H1 (cell line): ENCODE measurements around the gene TIGD6.

Experiments used
- CEBPB ChIP-seq: IDR thresholded peaks from 2 replicates; pipeline ENCODE4 v1.6.1; 2012; ENCODE audit warnings: low read depth, low read length
- CHD2 ChIP-seq: IDR thresholded peaks from 2 replicates; pipeline ENCODE4 v1.6.1; 2012; ENCODE audit warnings: low read length, improper control_type of control experiment
- CTCF ChIP-seq, 3 experiments: IDR thresholded peaks; 1 replicate in 2 of 3; 2 replicates in 1 of 3; pipeline versions ENCODE4 v1.5.1 to v1.6.1; 2011; ENCODE audit warnings: low read length in 3 of 3, mild to moderate bottlenecking in 3 of 3, inconsistent platforms in 2 of 3, low read depth in 1 of 3, moderate library complexity in 1 of 3; ENCODE audit not compliant: insufficient read depth in 1 of 3; ENCODE audit errors: control extremely low read depth in 1 of 3
- EP300 ChIP-seq, 2 experiments: IDR thresholded peaks; 1 replicate in 1 of 2; 2 replicates in 1 of 2; pipeline ENCODE4 v1.6.1; 2011 to 2012; ENCODE audit warnings: low read depth in 2 of 2, low read length in 2 of 2, mild to moderate bottlenecking in 2 of 2, borderline replicate concordance in 1 of 2, inconsistent platforms in 1 of 2, moderate library complexity in 1 of 2
- JUND ChIP-seq: IDR thresholded peaks from 2 replicates; pipeline ENCODE4 v1.6.1; 2011; ENCODE audit warnings: mild to moderate bottlenecking, improper control_type of control experiment, low read length
- MAFK ChIP-seq: IDR thresholded peaks from 2 replicates; pipeline ENCODE4 v1.6.1; 2012; ENCODE audit warnings: low read depth, mild to moderate bottlenecking, improper control_type of control experiment, low read length
- MAX ChIP-seq: IDR thresholded peaks from 2 replicates; pipeline ENCODE4 v1.6.1; 2012; ENCODE audit warnings: inconsistent platforms
- POLR2A ChIP-seq, 2 experiments: IDR thresholded peaks; 1 replicate in 1 of 2; 2 replicates in 1 of 2; pipeline ENCODE4 v1.6.1; 2011; ENCODE audit warnings: low read depth in 2 of 2, low read length in 2 of 2, mild to moderate bottlenecking in 2 of 2; ENCODE audit errors: control extremely low read depth in 1 of 2
- POLR2AphosphoS5 ChIP-seq: IDR thresholded peaks from 2 replicates; pipeline ENCODE4 v1.6.1; 2011; ENCODE audit warnings: low read depth, low read length
- SP1 ChIP-seq: IDR thresholded peaks from 2 replicates; pipeline ENCODE4 v1.6.1; 2011; ENCODE audit warnings: low read depth, low read length
- TAF1 ChIP-seq: IDR thresholded peaks from 2 replicates; pipeline ENCODE4 v1.6.1; 2011; ENCODE audit warnings: mild to moderate bottlenecking, low read depth, low read length
- USF2 ChIP-seq: IDR thresholded peaks from 2 replicates; pipeline ENCODE4 v1.6.1; 2011; ENCODE audit warnings: low read length, improper control_type of control experiment

- no peak for TF ChIP-seq EP300 (IDR thresholded peaks at IDR 0.05; ENCODE audit: borderline replicate concordance in 1 of 2, low read depth in 2 of 2, low read length in 2 of 2)
- TF ChIP-seq CTCF (IDR thresholded peaks at IDR 0.05; ENCODE audit: control extremely low read depth in 1 of 3, insufficient read depth in 1 of 3, low read depth in 1 of 3, low read length in 3 of 3): no peak
- no peak for TF ChIP-seq POLR2AphosphoS5
- TF ChIP-seq POLR2A (IDR thresholded peaks at IDR 0.05; ENCODE audit: control extremely low read depth in 1 of 2, low read depth in 2 of 2, low read length in 2 of 2): no peak
- no peak for TF ChIP-seq CEBPB
- TF ChIP-seq TAF1: no peak
- no peak for TF ChIP-seq MAX
- TF ChIP-seq JUND: no peak
- TF ChIP-seq SP1: no peak
- no peak for TF ChIP-seq MAFK
- no peak for TF ChIP-seq USF2
- no peak for TF ChIP-seq CHD2
These were observed 43.9 kb upstream of the TIGD6 start for GRCh38 chr5:150044329-150044681.
